Right lobe of liver (tissue), 6 donors: ENCODE data around the gene ANKH. TPM values are rescaled to one million over a fixed set of nuclear protein-coding genes. Genes with fewer than 3 reads are reported as not detected.

Source experiments
- ATAC-seq, 4 donors: fragments of 200-7000 bp; cut with Tn5 transposase; one replicate each; pipeline ENCODE4 v1.9.1; 2020; ENCODE audit warnings: mild to moderate bottlenecking in 4 of 4, moderate library complexity in 4 of 4
- DNase-seq, 3 donors: peaks; one replicate each; pipeline ENCODE4 v3.0.0-alpha.2; 2020
- H3K27ac ChIP-seq, 3 donors: fragments of 200-600 bp; one replicate each; pipeline ENCODE4 v1.8.0; 2022
- H3K27me3 ChIP-seq, 2 donors: fragments of 200-600 bp; one replicate each; pipeline ENCODE4 v1.8.0; 2022
- H3K36me3 ChIP-seq, 4 donors: fragments of 200-600 bp; sonication (generic) in 1 of 4; one replicate each; pipeline versions ENCODE4 v1.5.1 to v1.8.0; 2017 to 2022; ENCODE audit warnings: control low read depth in 1 of 4
- H3K4me1 ChIP-seq, 4 donors: fragments of 200-600 bp; sonication (generic) in 1 of 4; one replicate each; pipeline versions ENCODE4 v1.5.1 to v1.8.0; 2017 to 2022; ENCODE audit warnings: control low read depth in 1 of 4
- H3K4me3 ChIP-seq, 3 donors: fragments of 200-600 bp; one replicate each; pipeline ENCODE4 v1.8.0; 2022
- H3K9me3 ChIP-seq, 4 donors: fragments of 200-600 bp; sonication (generic) in 1 of 4; one replicate each; pipeline versions ENCODE4 v1.5.1 to v1.8.0; 2017 to 2022; ENCODE audit warnings: control low read depth in 1 of 4
- CTCF ChIP-seq, 4 donors: fragments of 200-600 bp in 3 of 4; fragments of 450-650 bp in 1 of 4; IDR thresholded peaks; one replicate each; pipeline versions ENCODE4 v1.5.1 to v1.8.0; 2016 to 2022; ENCODE audit warnings: antibody characterized with exemption in 4 of 4, mild to moderate bottlenecking in 2 of 4
- POLR2A ChIP-seq: fragments of 450-650 bp; IDR thresholded peaks from one replicate; pipeline ENCODE4 v1.6.1; 2017; ENCODE audit warnings: antibody characterized with exemption, mild to moderate bottlenecking
- WGBS: methylation state at CpG from one replicate; pipeline ENCODE4 v1.1.6; 2018; ENCODE audit warnings: low coverage, low lambda C conversion rate; ENCODE audit not compliant: insufficient coverage; ENCODE audit errors: missing lambda C conversion rate; 5-methylcytosine and 5-hydroxymethylcytosine counted together
- intact Hi-C, 2 donors: fragments of 100-400 bp; cut with DNase I; formaldehyde crosslinking; loops; one replicate each; pipeline versions ENCODE4 v1.11.2 to v1.14.1; 2022
- total RNA-seq, 6 experiments: library from RNA; depleted of rRNA in 2 of 6; stranded (reverse); fragments of >200 nt in 2 of 6; fragmentation: NEBNext Ultra II Directional in 3 of 6; extraction: Animal tissue kit (Norgen Biotek cat#: 25700) in 3 of 6; gene quantifications; one replicate each; pipeline versions ENCODE4 v1.1.0 to v1.2.4, GENCODE V29; 2016 to 2023
- donor health status: DM: no; HTN: yes; CAD: no.
- donor health status: DM: no; HTN: no; CAD: no.
- donor health status: DM: no; HTN: no; CAD: no.
- donor health status: DM: no; HTN: yes; CAD: no.
- donor health status: DM: no; HTN: yes; CAD: no.

Gene ANKH
- total RNA-seq, 6 experiments from 2014 or later = 38.5 to 121 (median 61.9) TPM

- TF ChIP-seq POLR2A (no peak), CTCF (IDR thresholded peaks at IDR 0.05) (no peak)
- Histone ChIP-seq H3K36me3 (peaks cover 0 to 55% (median 27%) of the 10 kb centered on the region in 4 donors), H3K9me3 (no peaks in the 10 kb centered on the region), H3K27ac (peak overlapping the region in 1 of 3 donors; percentile 84), H3K27me3 (no peaks in the 10 kb centered on the region), H3K4me1 (peaks cover 0 to 36% (median 18%) of the 10 kb centered on the region in 4 donors), H3K4me3 (no peak overlapping the region)
- ATAC-seq = no peak
- DNase-seq = no peak
- intact Hi-C loops = no loop called here
Measured at GRCh38 chr5:14686517-14686916, 185.1 kb downstream of the ANKH start.

GRCh38 chr5:14685757-14686156, 185.8 kb downstream of the ANKH start:
- DNase-seq (no peak), ATAC-seq (peak; percentile 59 to 76 (median 68))
- WGBS = 27% methylated on average over 6 of the region's 6 CpGs
- Histone ChIP-seq H3K27ac (peak overlapping the region; percentile 21 to 87 (median 84)), H3K4me1 (peaks cover 0 to 36% (median 18%) of the 10 kb centered on the region in 4 donors), H3K27me3 (no peaks in the 10 kb centered on the region), H3K4me3 (no peak overlapping the region), H3K36me3 (peaks cover 0 to 55% (median 28%) of the 10 kb centered on the region in 4 donors), H3K9me3 (no peaks in the 10 kb centered on the region)
- intact Hi-C loops = no loop called here
- peak; percentile 65 to 74 (median 69) for TF ChIP-seq CTCF (IDR thresholded peaks at IDR 0.05)
- no peak for TF ChIP-seq POLR2A

- peaks cover 0 to 36% (median 18%) of the 10 kb centered on the region in 4 donors for H3K4me1 ChIP-seq
- peak; percentile 69 to 94 (median 90) for DNase-seq
- WGBS = 21% methylated on average over 5 of the region's 5 CpGs
- H3K4me3 ChIP-seq = no peak overlapping the region
- H3K36me3 ChIP-seq = peaks cover 0 to 46% (median 20%) of the 10 kb centered on the region in 4 donors
- no peaks in the 10 kb centered on the region for H3K9me3 ChIP-seq
- TF ChIP-seq POLR2A = no peak
- no peak for TF ChIP-seq CTCF (IDR thresholded peaks at IDR 0.05)
- no peaks in the 10 kb centered on the region for H3K27me3 ChIP-seq
- peak; percentile 94 to 99 (median 96) for ATAC-seq
- H3K27ac ChIP-seq = peak overlapping the region; percentile 19 to 87 (median 84)
- intact Hi-C loops = no loop called here
Measured at GRCh38 chr5:14684757-14685156, 186.8 kb downstream of the ANKH start.

- Histone ChIP-seq H3K4me3 (no peak overlapping the region), H3K36me3 (peaks cover 0 to 49% (median 20%) of the 10 kb centered on the region in 4 donors), H3K27me3 (no peaks in the 10 kb centered on the region), H3K27ac (peak overlapping the region; percentile 19 to 87 (median 84)), H3K4me1 (peaks cover 0 to 36% (median 18%) of the 10 kb centered on the region in 4 donors), H3K9me3 (no peaks in the 10 kb centered on the region)
- DNase-seq (no peak), ATAC-seq (no peak)
- TF ChIP-seq CTCF (IDR thresholded peaks at IDR 0.05) (no peak), POLR2A (no peak)
- intact Hi-C loops = no loop called here
- 35% methylated on average over 4 of the region's 4 CpGs for WGBS
Measured at GRCh38 chr5:14683906-14684455, 187.6 kb downstream of the ANKH start.
